Natural killer cell (primary cell): ENCODE measurements around the gene SCT. TPM values are rescaled to one million over a fixed set of nuclear protein-coding genes. Genes with fewer than 3 reads are reported as not detected.

ENCODE experiments used
- ATAC-seq, 3 donors: fragments of 150-1000 bp in 2 of 3; fragments of 200-7000 bp in 1 of 3; cut with Tn5 transposase; 1 replicate in 1 of 3; 2 replicates in 2 of 3; pipeline ENCODE4 v1.10.0; 2021; ENCODE audit warnings: mild to moderate bottlenecking in 2 of 3, moderate library complexity in 2 of 3
- DNase-seq, 2 donors: peaks; one replicate each; pipeline versions ENCODE4 v3.0.0 to v3.0.0-alpha.2; 2013 to 2021; ENCODE audit warnings: mixed read lengths in 1 of 2
- H3K27ac ChIP-seq: one replicate; pipeline ENCODE4 v1.5.1; 2013; ENCODE audit warnings: mild to moderate bottlenecking, low read length
- H3K27me3 ChIP-seq: one replicate; pipeline ENCODE4 v1.6.1; 2013; ENCODE audit warnings: low read length; ENCODE audit not compliant: control insufficient read depth, insufficient read depth
- H3K36me3 ChIP-seq: one replicate; pipeline ENCODE4 v1.6.1; 2013; ENCODE audit warnings: low read length; ENCODE audit not compliant: control insufficient read depth, insufficient read depth
- H3K4me1 ChIP-seq: one replicate; pipeline ENCODE4 v1.6.1; 2013; ENCODE audit warnings: low read length; ENCODE audit not compliant: control insufficient read depth, insufficient read depth
- H3K4me3 ChIP-seq: one replicate; pipeline ENCODE4 v1.5.1; 2013; ENCODE audit warnings: low read length
- H3K9me3 ChIP-seq: one replicate; pipeline ENCODE4 v1.6.1; 2013; ENCODE audit warnings: low read length; ENCODE audit not compliant: control insufficient read depth, insufficient read depth
- H3K27ac Mint-ChIP-seq, 2 donors: one replicate each; pipeline ENCODE4 v1.8.0; 2022; ENCODE audit warnings: mild to moderate bottlenecking in 2 of 2, mixed read lengths in 2 of 2, moderate library complexity in 1 of 2
- H3K27me3 Mint-ChIP-seq, 2 donors: one replicate each; pipeline ENCODE4 v1.8.0; 2022; ENCODE audit warnings: low read depth in 2 of 2, mixed read lengths in 2 of 2
- H3K36me3 Mint-ChIP-seq: one replicate; pipeline ENCODE4 v1.8.0; 2022; ENCODE audit warnings: mixed read lengths
- H3K4me1 Mint-ChIP-seq, 2 donors: one replicate each; pipeline ENCODE4 v1.8.0; 2022; ENCODE audit warnings: mixed read lengths in 2 of 2
- H3K4me3 Mint-ChIP-seq: one replicate; pipeline ENCODE4 v1.8.0; 2022; ENCODE audit warnings: mild to moderate bottlenecking, moderate library complexity, mixed read lengths
- H3K9me3 Mint-ChIP-seq, 2 donors: one replicate each; pipeline ENCODE4 v1.8.0; 2022; ENCODE audit warnings: mixed read lengths in 2 of 2
- WGBS: methylation state at CpG from one replicate; pipeline ENCODE4 v1.1.7; 2013; ENCODE audit warnings: missing lambda C conversion rate; ENCODE audit not compliant: insufficient coverage; 5-methylcytosine and 5-hydroxymethylcytosine counted together
- intact Hi-C: fragments of 100-400 bp; cut with micrococcal nuclease; formaldehyde crosslinking; loops from one replicate; pipeline ENCODE4 v1.14.2; 2022
- total RNA-seq, 4 donors: library from RNA; stranded (reverse); fragments of 120-200 nt in 1 of 4; gene quantifications; one replicate each; pipeline versions ENCODE4 v1.2.3 to v1.2.4, GENCODE V29; 2013 to 2022
- TF ChIP-seq, protein P1 (sequence below): fragments of 200-600 bp; IDR thresholded peaks from one replicate; pipeline ENCODE4 v1.8.0; 2022; ENCODE audit warnings: antibody characterized with exemption

Gene SCT
- total RNA-seq, 3 donors from 2014 or later (not counting 1 experiment from before 2014, with no cell fraction given) = not detected

DNA sequence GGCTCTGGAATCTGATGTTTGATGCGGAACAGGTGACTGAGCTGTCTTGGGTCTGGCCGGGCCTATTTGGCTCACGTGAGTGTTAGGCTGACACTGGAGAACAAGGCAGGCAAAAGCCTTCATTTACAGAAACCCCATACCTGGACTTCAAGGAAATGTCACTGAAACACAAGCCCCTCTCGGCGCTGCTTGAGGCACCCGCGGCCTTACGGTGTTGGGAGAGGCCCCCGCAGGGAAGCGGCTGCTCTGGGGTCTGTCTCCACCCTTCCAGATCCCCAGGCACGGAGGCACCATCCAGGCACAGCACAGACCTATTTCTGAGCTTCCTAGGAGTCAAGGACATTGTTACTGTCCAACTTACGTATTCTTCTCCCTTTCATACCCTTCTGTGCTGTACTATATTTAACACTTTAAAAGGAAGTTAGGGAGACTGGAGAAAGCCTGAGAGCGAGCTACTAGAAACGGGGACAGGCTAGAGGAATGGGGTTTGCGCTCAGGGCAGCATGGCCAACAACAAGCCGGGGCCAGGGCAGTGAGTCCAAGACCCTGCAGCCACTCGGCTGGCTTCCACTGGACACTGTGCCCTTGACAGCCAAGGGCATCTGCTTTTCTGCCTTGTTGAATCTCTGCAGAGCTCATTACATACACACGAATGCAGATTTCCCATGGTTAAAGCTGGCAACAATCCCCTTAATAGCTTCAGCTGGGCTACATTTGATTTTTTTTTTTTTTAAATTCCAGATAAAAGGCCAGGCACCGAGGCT, 33.9 kb upstream of the SCT start:
- peaks cover 0 to 6% of the 10 kb centered on the region in 2 donors for H3K4me1 Mint-ChIP-seq
- Histone ChIP-seq H3K27me3 (no peaks in the 10 kb centered on the region), H3K36me3 (peaks cover 14% of the 10 kb centered on the region), H3K4me1 (no peaks in the 10 kb centered on the region), H3K9me3 (no peaks in the 10 kb centered on the region), H3K27ac (no peak overlapping the region), H3K4me3 (no peak overlapping the region)
- H3K4me3 Mint-ChIP-seq = no peak overlapping the region
- 97% methylated on average over 19 of the region's 19 CpGs for WGBS
- no peaks in the 10 kb centered on the region for H3K36me3 Mint-ChIP-seq
- H3K9me3 Mint-ChIP-seq = no peaks in the 10 kb centered on the region
- no peak for ATAC-seq
- intact Hi-C loops = no loop called here
- H3K27ac Mint-ChIP-seq = no peak overlapping the region
- no peak for DNase-seq
- H3K27me3 Mint-ChIP-seq = no peaks in the 10 kb centered on the region
- TF ChIP-seq, protein P1, sequence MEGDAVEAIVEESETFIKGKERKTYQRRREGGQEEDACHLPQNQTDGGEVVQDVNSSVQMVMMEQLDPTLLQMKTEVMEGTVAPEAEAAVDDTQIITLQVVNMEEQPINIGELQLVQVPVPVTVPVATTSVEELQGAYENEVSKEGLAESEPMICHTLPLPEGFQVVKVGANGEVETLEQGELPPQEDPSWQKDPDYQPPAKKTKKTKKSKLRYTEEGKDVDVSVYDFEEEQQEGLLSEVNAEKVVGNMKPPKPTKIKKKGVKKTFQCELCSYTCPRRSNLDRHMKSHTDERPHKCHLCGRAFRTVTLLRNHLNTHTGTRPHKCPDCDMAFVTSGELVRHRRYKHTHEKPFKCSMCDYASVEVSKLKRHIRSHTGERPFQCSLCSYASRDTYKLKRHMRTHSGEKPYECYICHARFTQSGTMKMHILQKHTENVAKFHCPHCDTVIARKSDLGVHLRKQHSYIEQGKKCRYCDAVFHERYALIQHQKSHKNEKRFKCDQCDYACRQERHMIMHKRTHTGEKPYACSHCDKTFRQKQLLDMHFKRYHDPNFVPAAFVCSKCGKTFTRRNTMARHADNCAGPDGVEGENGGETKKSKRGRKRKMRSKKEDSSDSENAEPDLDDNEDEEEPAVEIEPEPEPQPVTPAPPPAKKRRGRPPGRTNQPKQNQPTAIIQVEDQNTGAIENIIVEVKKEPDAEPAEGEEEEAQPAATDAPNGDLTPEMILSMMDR = no peak

DNA sequence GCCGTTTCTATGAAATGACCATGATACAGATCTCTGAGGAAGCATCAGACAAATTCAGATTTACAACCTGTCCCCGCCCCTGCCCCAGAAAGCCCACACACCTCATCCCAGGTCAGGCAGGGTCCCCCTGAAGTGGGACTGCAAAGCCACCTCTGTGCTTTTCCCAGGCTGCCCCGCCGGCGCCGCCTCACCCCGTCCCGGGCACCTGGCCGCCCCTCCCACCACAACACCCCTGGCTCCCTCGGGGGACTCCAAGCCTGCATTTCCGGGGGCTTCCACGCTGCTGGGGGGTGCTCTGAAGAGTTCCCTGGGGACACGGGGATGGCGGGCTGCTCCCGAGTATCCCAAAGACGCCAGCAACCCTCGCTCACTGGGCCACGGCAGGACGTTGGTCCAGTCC, 33.3 kb upstream of the SCT start:
- TF ChIP-seq, protein P1 = no peak
- no peak for DNase-seq
- no peaks in the 10 kb centered on the region for H3K9me3 Mint-ChIP-seq
- 97% methylated on average over 19 of the region's 19 CpGs for WGBS
- no peak overlapping the region for H3K27ac Mint-ChIP-seq
- no peaks in the 10 kb centered on the region for H3K27me3 Mint-ChIP-seq
- intact Hi-C loops = no loop called here
- H3K4me1 Mint-ChIP-seq = peaks cover 0 to 6% of the 10 kb centered on the region in 2 donors
- H3K9me3 ChIP-seq = no peaks in the 10 kb centered on the region
- H3K36me3 Mint-ChIP-seq = no peaks in the 10 kb centered on the region
- H3K4me1 ChIP-seq = no peaks in the 10 kb centered on the region
- no peak overlapping the region for H3K4me3 Mint-ChIP-seq
- no peak overlapping the region for H3K4me3 ChIP-seq
- peaks cover 10% of the 10 kb centered on the region for H3K36me3 ChIP-seq
- H3K27ac ChIP-seq = no peak overlapping the region
- ATAC-seq = no peak
- H3K27me3 ChIP-seq = no peaks in the 10 kb centered on the region

DNA sequence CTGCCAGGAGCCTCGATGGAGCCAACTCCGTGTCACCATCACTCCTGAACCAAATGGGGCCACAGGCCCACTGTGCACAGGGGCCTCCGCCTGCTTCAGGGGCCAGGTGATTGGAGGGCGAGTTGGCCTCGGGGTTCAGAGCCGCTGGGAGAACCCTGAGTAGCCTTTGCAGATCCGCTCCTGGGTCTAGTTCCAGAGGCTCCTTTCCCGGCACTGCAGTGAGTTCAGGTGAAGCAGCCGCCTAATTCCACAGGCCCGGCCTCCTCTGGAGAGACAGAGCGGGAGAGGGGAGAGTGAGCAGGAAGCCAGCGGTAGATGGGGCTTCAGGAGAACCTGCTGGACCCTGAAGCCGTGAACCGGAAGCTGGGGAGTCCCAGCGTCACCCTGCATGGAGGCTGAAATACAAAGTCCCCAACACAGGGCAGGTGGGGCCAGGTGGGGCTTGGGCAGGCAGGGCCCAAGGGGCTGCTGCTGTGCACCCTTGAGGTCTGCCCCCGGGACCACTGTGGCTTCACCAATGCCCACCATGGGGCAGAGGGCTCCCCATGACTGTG, 32.6 kb upstream of the SCT start:
- ATAC-seq (no peak), DNase-seq (no peak)
- Mint-ChIP-seq H3K4me3 (no peak overlapping the region), H3K36me3 (no peaks in the 10 kb centered on the region), H3K9me3 (no peaks in the 10 kb centered on the region), H3K4me1 (peaks cover 0 to 6% of the 10 kb centered on the region in 2 donors), H3K27ac (no peak overlapping the region), H3K27me3 (no peaks in the 10 kb centered on the region)
- Histone ChIP-seq H3K27me3 (no peaks in the 10 kb centered on the region), H3K36me3 (peaks cover 10% of the 10 kb centered on the region), H3K9me3 (no peaks in the 10 kb centered on the region), H3K4me3 (no peak overlapping the region), H3K27ac (no peak overlapping the region), H3K4me1 (no peaks in the 10 kb centered on the region)
- TF ChIP-seq, protein P1 = no peak
- WGBS = 94% methylated on average over 16 of the region's 16 CpGs
- intact Hi-C loops = loop anchor here (10.0 kb wide), 1 partner anchor 65 kb away; no protein-coding TSS in a partner anchor
